GM12878 (cell line): ENCODE data around the gene CAMLG. TPM values are rescaled to one million over a fixed set of nuclear protein-coding genes. Genes with fewer than 3 reads are reported as not detected.

Experiments
- ATAC-seq: fragments of 200-7000 bp; cut with Tn5 transposase; 3 replicates; pipeline ENCODE4 v1.9.1; 2020; ENCODE audit warnings: mild to moderate bottlenecking, moderate library complexity
- BruUV-seq: library from RNA; stranded (reverse); fragments of 400-500 nt; replicated peaks from 2 replicates; lab custom pipeline; 2021; lab: Mats Ljungman, UMichigan
- CTCF ChIA-PET: fragments of 300-600 bp; sonication (Branson Sonifier 250); formaldehyde crosslinking; extraction: SDS; loops from one replicate; lab custom pipeline; 2021; ENCODE audit warnings: inconsistent platforms; lab: Yijun Ruan, JAX
- POLR2A ChIA-PET: fragments of 350-600 bp; formaldehyde crosslinking; extraction: SDS; loops from one replicate; lab custom pipeline; 2021; ENCODE audit warnings: inconsistent platforms; lab: Charles Lee
- RAD21 ChIA-PET: fragments of 300-600 bp; sonication (Branson Sonifier 250); formaldehyde crosslinking; loops from one replicate; lab custom pipeline; 2023; ENCODE audit warnings: antibody characterized with exemption; ENCODE audit not compliant: unreplicated experiment; lab: Charles Lee
- SMC1A ChIA-PET: fragments of 300-600 bp; sonication (Branson Sonifier 250); formaldehyde crosslinking; loops from one replicate; lab custom pipeline; 2023; ENCODE audit not compliant: unreplicated experiment, uncharacterized antibody; lab: Charles Lee
- DNase-seq: peaks from one replicate; pipeline ENCODE4 v3.0.0-alpha.2; 2011; ENCODE audit warnings: low read depth, low spot score
- FAIRE-seq: peaks from 3 replicates; lab custom pipeline; 2011; peaks lifted over from hg19 to GRCh38; lab: Jason Lieb, UNC
- H2AFZ ChIP-seq: 2 replicates; pipeline ENCODE4 v1.6.0; 2011; ENCODE audit warnings: low read depth, low read length, control low read depth; ENCODE audit not compliant: control insufficient read depth
- H3K27ac ChIP-seq: 2 replicates; pipeline ENCODE4 v1.5.1; 2011; ENCODE audit warnings: control low read depth; ENCODE audit not compliant: control insufficient read depth, insufficient read depth
- H3K27me3 ChIP-seq, 2 experiments: replicated peaks in 1 of 2; 2 replicates each; pipeline versions ENCODE4 v1.6.0 to v1.6.1; 2011; ENCODE audit warnings: low read length in 1 of 2; ENCODE audit not compliant: control insufficient read depth in 2 of 2, insufficient read depth in 2 of 2
- H3K36me3 ChIP-seq, 2 experiments: 2 replicates each; pipeline ENCODE4 v1.5.1; 2011; ENCODE audit warnings: low read length in 1 of 2; ENCODE audit not compliant: control insufficient read depth in 2 of 2, insufficient read depth in 2 of 2
- H3K4me1 ChIP-seq: 2 replicates; pipeline ENCODE4 v1.6.1; 2011; ENCODE audit warnings: mild to moderate bottlenecking, low read length, moderate library complexity, mixed read lengths; ENCODE audit not compliant: control insufficient read depth, insufficient read depth
- H3K4me2 ChIP-seq: 2 replicates; pipeline ENCODE4 v1.6.0; 2011; ENCODE audit warnings: control low read depth; ENCODE audit not compliant: control insufficient read depth, insufficient read depth
- H3K4me3 ChIP-seq: fragments of 200-600 bp; sonication (generic); 2 replicates; pipeline ENCODE4 v1.5.1; 2016
- H3K79me2 ChIP-seq: 2 replicates; pipeline ENCODE4 v1.6.0; 2011; ENCODE audit warnings: low read length; ENCODE audit not compliant: control insufficient read depth, insufficient read depth
- H3K9ac ChIP-seq: 2 replicates; pipeline ENCODE4 v1.8.0; 2011; ENCODE audit warnings: low read length, control low read depth, mixed read lengths; ENCODE audit not compliant: control insufficient read depth, insufficient read depth
- H3K9me3 ChIP-seq: replicated peaks from 3 replicates; pipeline ENCODE4 v1.5.1; 2011; ENCODE audit warnings: mild to moderate bottlenecking, low read length; ENCODE audit not compliant: control insufficient read depth, insufficient read depth
- H4K20me1 ChIP-seq: 2 replicates; pipeline ENCODE4 v1.6.0; 2011; ENCODE audit not compliant: control insufficient read depth, insufficient read depth
- CHD2 ChIP-seq: IDR thresholded peaks from 2 replicates; pipeline ENCODE4 v1.6.1; 2011; ENCODE audit warnings: low read depth, low read length, improper control_type of control experiment, borderline replicate concordance
- HDAC6 ChIP-seq: fragments of 200-600 bp; sonication (generic); IDR thresholded peaks from one replicate; pipeline ENCODE4 v1.8.0; 2017; ENCODE audit warnings: antibody characterized with exemption; ENCODE audit not compliant: unreplicated experiment
- IRF4 ChIP-seq: IDR thresholded peaks from 2 replicates; pipeline ENCODE4 v1.6.1; 2011; ENCODE audit warnings: low read depth, low read length
- KAT2A ChIP-seq: conservative IDR thresholded peaks from 2 replicates; pipeline ENCODE4 v1.6.1; 2011; ENCODE audit warnings: low read depth, low read length; ENCODE audit not compliant: control insufficient read depth
- MLLT1 ChIP-seq: fragments of 450-650 bp; IDR thresholded peaks from 2 replicates; pipeline ENCODE4 v1.6.1; 2016; ENCODE audit warnings: mild to moderate bottlenecking
- MYC ChIP-seq: IDR thresholded peaks from 2 replicates; pipeline ENCODE4 v1.6.1; 2011; ENCODE audit warnings: mild to moderate bottlenecking, low read length, moderate library complexity, inconsistent platforms; ENCODE audit not compliant: insufficient read depth, insufficient replicate concordance, insufficient read length, severe bottlenecking
- TCF3 ChIP-seq: IDR thresholded peaks from 2 replicates; pipeline ENCODE4 v1.6.1; 2012; ENCODE audit warnings: low read depth, mild to moderate bottlenecking, low read length, borderline replicate concordance; ENCODE audit not compliant: insufficient read depth
- TCF7 ChIP-seq: IDR thresholded peaks from 2 replicates; pipeline ENCODE4 v1.6.1; 2014; ENCODE audit warnings: antibody characterized with exemption, borderline replicate concordance
- ZBED1 ChIP-seq: IDR thresholded peaks from 2 replicates; pipeline ENCODE4 v1.6.1; 2016; ENCODE audit warnings: borderline replicate concordance
- WGBS: methylation state at CpG from one replicate; pipeline ENCODE4 v1.1.6; 2016; ENCODE audit warnings: low lambda C conversion rate; ENCODE audit not compliant: insufficient replicate concordance, insufficient coverage; ENCODE audit errors: missing lambda C conversion rate; 5-methylcytosine and 5-hydroxymethylcytosine counted together
- in situ Hi-C: fragments of 300-500 bp; cut with MboI; formaldehyde crosslinking; loops from 9 replicates; pipeline ENCODE4 v1.14.3; 2018; ENCODE audit warnings: mixed read lengths
- intact Hi-C: fragments of 100-400 bp; cut with micrococcal nuclease; formaldehyde crosslinking; loops from one replicate; pipeline ENCODE4 v1.14.2; 2022; ENCODE audit not compliant: unreplicated experiment
- polyA plus RNA-seq, 11 experiments: library from polyadenylated mRNA; depleted of rRNA in 4 of 11; unstranded in 6 of 11; stranded (reverse) in 5 of 11; fragments of >200 nt; fragmentation: Nextera tagmentation in 4 of 11; fragmentation: Illumina TruSeq in 1 of 11; extraction: Ambion mirVana in 4 of 11; extraction: Trizol in 1 of 11; gene quantifications; 1 replicate in 1 of 11; 2 replicates in 10 of 11; pipeline versions ENCODE4 v1.2.1 to v1.2.3, GENCODE V29; 2011 to 2016; ENCODE audit warnings: inconsistent platforms in 2 of 11, missing spikeins in 2 of 11, low read depth in 1 of 11
- total RNA-seq, 4 experiments: library from RNA; depleted of rRNA in 3 of 4; stranded (reverse); fragments of >200 nt in 3 of 4; fragmentation: Illumina TruSeq in 1 of 4; extraction: Trizol in 1 of 4; gene quantifications; 2 replicates each; pipeline versions ENCODE4 v1.2.1 to v1.2.3, GENCODE V29; 2013 to 2021
- TF ChIP-seq, protein P1 (sequence below): IDR thresholded peaks from 2 replicates; pipeline ENCODE4 v1.6.1; 2012; ENCODE audit warnings: mild to moderate bottlenecking, low read depth, low read length

The CAMLG gene
- total and polyA plus RNA-seq, 10 of the 15 experiments (the other 5 are each of a cell fraction or from before 2014, with no cell fraction given): 18.5 to 51.7 (median 25.5) TPM

- FAIRE-seq (no peak), DNase-seq (no peak), ATAC-seq (no peak)
- H3K9ac ChIP-seq: no peak overlapping the region
- in situ Hi-C loops (no loop called here), intact Hi-C loops (no loop called here)
- peaks cover 6 to 46% of the 10 kb centered on the region in 2 experiments for H3K36me3 ChIP-seq
- no peak overlapping the region for H3K4me2 ChIP-seq
- SMC1A ChIA-PET: interaction anchor here (1.0 to 1.4 kb wide), 2 partner anchors 24 to 141 kb away, joined by 3 read pairs; no protein-coding TSS in a partner anchor
- no peak overlapping the region for H3K4me3 ChIP-seq
- BruUV-seq: no TSS peak
- WGBS: 83% methylated on average over 4 of the region's 4 CpGs
- CTCF ChIA-PET: interaction anchor here (0.9 to 1.4 kb wide), 2 partner anchors 28 to 112 kb away, joined by 3 to 5 read pairs; partner anchors contain the start of gene PCBD2
- H2AFZ ChIP-seq: no peak overlapping the region
- no peaks in the 10 kb centered on the region for H4K20me1 ChIP-seq
- no peaks in the 10 kb centered on the region for H3K79me2 ChIP-seq
- H3K27ac ChIP-seq: no peak overlapping the region
- H3K4me1 ChIP-seq: peaks cover 2% of the 10 kb centered on the region
- no peaks in the 10 kb centered on the region for H3K9me3 ChIP-seq
- RAD21 ChIA-PET: interaction anchor here (1.4 kb wide), 1 partner anchor 111 kb away, joined by 4 read pairs; no protein-coding TSS in a partner anchor
- no peaks in the 10 kb centered on the region for H3K27me3 ChIP-seq
- POLR2A ChIA-PET: no interaction called here
- TF ChIP-seq HDAC6: no peak
- no peak for TF ChIP-seq CHD2
- no peak for TF ChIP-seq ZBED1
- TF ChIP-seq TCF3: no peak
- no peak for TF ChIP-seq MLLT1
- no peak for TF ChIP-seq KAT2A
- TF ChIP-seq MYC: no peak
- TF ChIP-seq, protein P1, sequence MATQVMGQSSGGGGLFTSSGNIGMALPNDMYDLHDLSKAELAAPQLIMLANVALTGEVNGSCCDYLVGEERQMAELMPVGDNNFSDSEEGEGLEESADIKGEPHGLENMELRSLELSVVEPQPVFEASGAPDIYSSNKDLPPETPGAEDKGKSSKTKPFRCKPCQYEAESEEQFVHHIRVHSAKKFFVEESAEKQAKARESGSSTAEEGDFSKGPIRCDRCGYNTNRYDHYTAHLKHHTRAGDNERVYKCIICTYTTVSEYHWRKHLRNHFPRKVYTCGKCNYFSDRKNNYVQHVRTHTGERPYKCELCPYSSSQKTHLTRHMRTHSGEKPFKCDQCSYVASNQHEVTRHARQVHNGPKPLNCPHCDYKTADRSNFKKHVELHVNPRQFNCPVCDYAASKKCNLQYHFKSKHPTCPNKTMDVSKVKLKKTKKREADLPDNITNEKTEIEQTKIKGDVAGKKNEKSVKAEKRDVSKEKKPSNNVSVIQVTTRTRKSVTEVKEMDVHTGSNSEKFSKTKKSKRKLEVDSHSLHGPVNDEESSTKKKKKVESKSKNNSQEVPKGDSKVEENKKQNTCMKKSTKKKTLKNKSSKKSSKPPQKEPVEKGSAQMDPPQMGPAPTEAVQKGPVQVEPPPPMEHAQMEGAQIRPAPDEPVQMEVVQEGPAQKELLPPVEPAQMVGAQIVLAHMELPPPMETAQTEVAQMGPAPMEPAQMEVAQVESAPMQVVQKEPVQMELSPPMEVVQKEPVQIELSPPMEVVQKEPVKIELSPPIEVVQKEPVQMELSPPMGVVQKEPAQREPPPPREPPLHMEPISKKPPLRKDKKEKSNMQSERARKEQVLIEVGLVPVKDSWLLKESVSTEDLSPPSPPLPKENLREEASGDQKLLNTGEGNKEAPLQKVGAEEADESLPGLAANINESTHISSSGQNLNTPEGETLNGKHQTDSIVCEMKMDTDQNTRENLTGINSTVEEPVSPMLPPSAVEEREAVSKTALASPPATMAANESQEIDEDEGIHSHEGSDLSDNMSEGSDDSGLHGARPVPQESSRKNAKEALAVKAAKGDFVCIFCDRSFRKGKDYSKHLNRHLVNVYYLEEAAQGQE: no peak
- no peak for TF ChIP-seq TCF7
- TF ChIP-seq IRF4: no peak
Observed at GRCh38 chr5:134793111-134793510, 54.8 kb downstream of the CAMLG start.
